ENCODE measurements around the gene PRKX. TPM values are rescaled to one million over a fixed set of nuclear protein-coding genes. Genes with fewer than 3 reads are reported as not detected.

Gene PRKX
- total and polyA plus RNA-seq, 2 of the 8 experiments (the other 6 are each of a cell fraction or from before 2014, with no cell fraction given) = 19.4 to 55.3 TPM

- CTCF ChIA-PET (ENCODE audit: partially characterized antibody) = no interaction called here
- Histone ChIP-seq H3K79me2 (ENCODE audit: control insufficient read depth in 1 of 2, insufficient read depth in 2 of 2, low read length in 2 of 2) (no peaks in the 10 kb centered on the region), H3K18ac (ENCODE audit: extremely low read depth, low read length) (no peak overlapping the region), H2AFZ (ENCODE audit: low read length) (no peak overlapping the region), H3K56ac (replicated peaks; ENCODE audit: insufficient read length, low read depth, low read length) (no peak overlapping the region), H3K27ac (ENCODE audit: low read depth, low read length) (no peak overlapping the region), H3K4me2 (ENCODE audit: insufficient read depth in 1 of 2, low read depth in 2 of 2, low read length in 2 of 2) (no peak overlapping the region), H3K14ac (ENCODE audit: insufficient read length) (no peak overlapping the region), H3K9ac (replicated peaks in 1 of 4; ENCODE audit: extremely low read depth in 1 of 4, low read depth in 3 of 4, low read length in 3 of 4) (no peak overlapping the region), H2BK15ac (ENCODE audit: low read length) (no peak overlapping the region), H3K4ac (replicated peaks; ENCODE audit: insufficient read length, low read depth, low read length) (no peak overlapping the region), H4K91ac (replicated peaks; ENCODE audit: insufficient read length, low read length) (no peak overlapping the region), H3K23ac (ENCODE audit: insufficient read length) (no peak overlapping the region), H4K20me1 (replicated peaks in 1 of 2; ENCODE audit: control insufficient read depth in 1 of 2, insufficient read depth in 2 of 2, low read length in 2 of 2) (no peaks in the 10 kb centered on the region), H2BK20ac (ENCODE audit: low read length) (no peak overlapping the region), H3K36me3 (ENCODE audit: control insufficient read depth in 2 of 4, insufficient read depth in 4 of 4, low read length in 3 of 4) (no peaks in the 10 kb centered on the region; a peak in 1 of 8 replicates), H4K8ac (ENCODE audit: extremely low read depth, insufficient read depth, low read length) (no peak overlapping the region), H2BK12ac (ENCODE audit: low read depth, low read length) (no peak overlapping the region), H2BK5ac (ENCODE audit: low read depth, low read length) (no peak overlapping the region), H3K4me1 (replicated peaks in 1 of 4; ENCODE audit: control insufficient read depth in 3 of 4, insufficient read depth in 4 of 4, low read length in 3 of 4) (no peaks in the 10 kb centered on the region), H2BK120ac (replicated peaks; ENCODE audit: low read depth, low read length) (no peak overlapping the region), H3K23me2 (ENCODE audit: low read depth, low read length) (no peaks in the 10 kb centered on the region; the same call in 1 of the 2 replicates), H4K5ac (ENCODE audit: insufficient read length, low read depth, low read length) (no peak overlapping the region), H3K27me3 (replicated peaks in 1 of 4; ENCODE audit: control insufficient read depth in 3 of 4, extremely low read depth in 1 of 4, insufficient read depth in 3 of 4, low read length in 3 of 4) (no peaks in the 10 kb centered on the region), H3K4me3 (ENCODE audit: extremely low read depth in 1 of 4, insufficient read depth in 2 of 4, low read depth in 3 of 4, low read length in 4 of 4) (no peak overlapping the region), H3K9me3 (ENCODE audit: insufficient read depth in 2 of 2, low read depth in 1 of 2, low read length in 1 of 2) (no peaks in the 10 kb centered on the region), H3K79me1 (ENCODE audit: low read depth, low read length) (no peaks in the 10 kb centered on the region), H2AK5ac (ENCODE audit: low read depth, low read length) (no peak overlapping the region)
- POLR2A ChIA-PET (ENCODE audit: partially characterized antibody) = no interaction called here
- TF ChIP-seq TAF1 (IDR thresholded peaks at IDR 0.05; ENCODE audit: low read depth, low read length) (no peak), CBX8 (IDR thresholded peaks at IDR 0.05; ENCODE audit: borderline replicate concordance, low read depth, low read length) (no peak)
- FAIRE-seq = no peak
- no peak for DNase-seq (ENCODE audit: low read depth in 1 of 2, low spot score in 2 of 2)
- no CpG with 5 or more reads among the region's 2 CpGs for WGBS, 2 experiments (ENCODE audit: extremely low coverage in 1 of 2, insufficient coverage in 1 of 2, insufficient read length in 1 of 2, insufficient replicate concordance in 2 of 2, low coverage in 1 of 2, low lambda C conversion rate in 2 of 2, missing lambda C conversion rate in 1 of 2)
Observed at GRCh38 chrX:3639236-3639635, 74.2 kb downstream of the PRKX start.
